ENCODE results near the gene NUDT8. TPM values are rescaled to one million over a fixed set of nuclear protein-coding genes. Genes with fewer than 3 reads are reported as not detected.
A peak's percentile ranks its signal among the peaks of the same experiment; 100 is the strongest.

Gene NUDT8
- polyA plus RNA-seq, 2 of the 4 experiments (the other 2 are of a cell fraction), result 1.8 to 5.6 TPM

- FAIRE-seq, result no peak
- H3K4me1 ChIP-seq, result peaks cover 55% of the 10 kb centered on the region
- ChIA-PET POLR2A (interaction anchor here (0.5 to 2.1 kb wide), 14 partner anchors 9 to 967 kb away, joined by 3 to 6 read pairs (median 4); partner anchors contain the start of genes NUDT8, PITPNM1, PPP1CA and RBM14), CTCF (interaction anchor here (0.6 to 5.7 kb wide), 25 partner anchors 9 to 121 kb away, joined by 3 to 65 read pairs (median 4); partner anchors contain the start of gene NUDT8)
- ATAC-seq, result peak; percentile 88 to 93
- TF ChIP-seq EHMT2 (IDR thresholded peaks at IDR 0.05; ENCODE audit: low read depth), result no peak
- peak; percentile 21; the same call in 1 of the 2 replicates for TF ChIP-seq MYC (IDR thresholded peaks at IDR 0.05; ENCODE audit: borderline replicate concordance, low read length)
- no peak for TF ChIP-seq CHD4 (IDR thresholded peaks at IDR 0.05; ENCODE audit: borderline replicate concordance)
- no peak for TF ChIP-seq FOXS1 (CRISPR knock-in tag; IDR thresholded peaks at IDR 0.05)
- no peak for TF ChIP-seq EP300 (IDR thresholded peaks at IDR 0.05)
- no peak for TF ChIP-seq FOSL2 (IDR thresholded peaks at IDR 0.05)
- TF ChIP-seq FOSL2 (CRISPR knock-in tag; IDR thresholded peaks at IDR 0.05), result peak; percentile 91
- TF ChIP-seq, protein P1, sequence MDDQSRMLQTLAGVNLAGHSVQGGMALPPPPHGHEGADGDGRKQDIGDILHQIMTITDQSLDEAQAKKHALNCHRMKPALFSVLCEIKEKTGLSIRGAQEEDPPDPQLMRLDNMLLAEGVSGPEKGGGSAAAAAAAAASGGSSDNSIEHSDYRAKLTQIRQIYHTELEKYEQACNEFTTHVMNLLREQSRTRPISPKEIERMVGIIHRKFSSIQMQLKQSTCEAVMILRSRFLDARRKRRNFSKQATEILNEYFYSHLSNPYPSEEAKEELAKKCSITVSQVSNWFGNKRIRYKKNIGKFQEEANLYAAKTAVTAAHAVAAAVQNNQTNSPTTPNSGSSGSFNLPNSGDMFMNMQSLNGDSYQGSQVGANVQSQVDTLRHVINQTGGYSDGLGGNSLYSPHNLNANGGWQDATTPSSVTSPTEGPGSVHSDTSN (IDR thresholded peaks at IDR 0.05), result no peak
- no peak for TF ChIP-seq CHD2 (IDR thresholded peaks at IDR 0.05; ENCODE audit: low read length, partially characterized antibody)
- peak; percentile 92 for TF ChIP-seq MAFK (IDR thresholded peaks at IDR 0.05; ENCODE audit: partially characterized antibody)
- peak; percentile 75 for TF ChIP-seq NFE2L2 (conservative IDR thresholded peaks at IDR 0.05; ENCODE audit: low read length)
- TF ChIP-seq RNF2 (IDR thresholded peaks at IDR 0.05; ENCODE audit: borderline replicate concordance, low read depth), result no peak
- TF ChIP-seq TFCP2L1 (CRISPR knock-in tag; IDR thresholded peaks at IDR 0.05), result peak; percentile 44; the same call in 1 of the 2 replicates
- TF ChIP-seq RAD21 (conservative IDR thresholded peaks at IDR 0.05 in 1 of 2, IDR thresholded peaks at IDR 0.05 in 1 of 2), result peak; percentile 32 to 62; a peak in 4 of 5 replicates
- peak; percentile 99 for TF ChIP-seq POLR2A (IDR thresholded peaks at IDR 0.05; ENCODE audit: low read length)
- peak; percentile 90 for TF ChIP-seq PHF8 (IDR thresholded peaks at IDR 0.05; ENCODE audit: borderline replicate concordance, low read depth)
- TF ChIP-seq BCL3 (IDR thresholded peaks at IDR 0.05), result peak; percentile 97; the same call in 2 of the 3 replicates
- TF ChIP-seq, protein P2, sequence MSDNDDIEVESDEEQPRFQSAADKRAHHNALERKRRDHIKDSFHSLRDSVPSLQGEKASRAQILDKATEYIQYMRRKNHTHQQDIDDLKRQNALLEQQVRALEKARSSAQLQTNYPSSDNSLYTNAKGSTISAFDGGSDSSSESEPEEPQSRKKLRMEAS (IDR thresholded peaks at IDR 0.05), result peak; percentile 73
- peak; percentile 81 to 97; a peak in 4 of 5 replicates for TF ChIP-seq JUN (IDR thresholded peaks at IDR 0.05)
- peak; percentile 75 for TF ChIP-seq CTCF (IDR thresholded peaks at IDR 0.05)
- no peak for TF ChIP-seq BHLHE40 (IDR thresholded peaks at IDR 0.05; ENCODE audit: low read depth, low read length)
- TF ChIP-seq SMC3 (IDR thresholded peaks at IDR 0.05), result peak; percentile 71
- TF ChIP-seq CBX2 (IDR thresholded peaks at IDR 0.05; ENCODE audit: borderline replicate concordance, low read depth), result no peak
- 0 out of 2 replicates have a peak, but pooled peaks have one; percentile 15 for TF ChIP-seq MAZ (IDR thresholded peaks at IDR 0.05; ENCODE audit: borderline replicate concordance, low read depth, low read length)
- peak in 1 of 2 experiments; percentile 70; a peak in 2 of 4 replicates for TF ChIP-seq CEBPB (IDR thresholded peaks at IDR 0.05)
- TF ChIP-seq RFX5 (IDR thresholded peaks at IDR 0.05), result peak; percentile 33; the same call in 1 of the 2 replicates
- TF ChIP-seq GATA3 (IDR thresholded peaks at IDR 0.05; ENCODE audit: borderline replicate concordance), result 0 out of 2 replicates have a peak, but pooled peaks have one; percentile 31
- 3% methylated on average over 30 of the region's 81 CpGs for WGBS (ENCODE audit: missing lambda C conversion rate)
- H3K4me3 ChIP-seq, result peak within 1 kb of the TSS; percentile 92
- peak within 1 kb of the TSS; percentile 98 for H3K4me2 ChIP-seq
- H3K9me3 ChIP-seq, result no peaks in the 10 kb centered on the region
- H3K27ac ChIP-seq, result peak within 1 kb of the TSS; percentile 97 to 99
- DNase-seq (ENCODE audit: low read depth in 1 of 2, low spot score in 1 of 2), result peak; percentile 81 to 90
Observed at GRCh38 chr11:67583247-67584204, 46.2 kb downstream of the NUDT8 start, which contains the start of gene GSTP1. Gene GSTP1 (plus strand): TSS chr11:67583812. CDS start chr11:67583844, 32 bp downstream.

Measured in A549 (cell line).